Rectal smooth muscle tissue (tissue), 1 donor: ENCODE data around the gene AHCTF1.
"Not testable (repeated sequence)": the region's sequence is repeated elsewhere in the genome, so short reads cannot be mapped to it uniquely, and the experiment has no call there.

Source experiments
- H3K27ac ChIP-seq: one replicate; pipeline ENCODE4 v1.7.0; 2013; ENCODE audit warnings: low read depth, low read length, inconsistent platforms
- H3K27me3 ChIP-seq: one replicate; pipeline ENCODE4 v1.7.0; 2013; ENCODE audit warnings: low read length; ENCODE audit not compliant: control insufficient read depth, insufficient read depth
- H3K36me3 ChIP-seq: one replicate; pipeline ENCODE4 v1.7.0; 2013; ENCODE audit warnings: low read length; ENCODE audit not compliant: control insufficient read depth, insufficient read depth
- H3K4me1 ChIP-seq: one replicate; pipeline ENCODE4 v1.7.0; 2013; ENCODE audit warnings: low read length; ENCODE audit not compliant: control insufficient read depth, insufficient read depth
- H3K4me3 ChIP-seq: one replicate; pipeline ENCODE4 v1.7.0; 2013; ENCODE audit warnings: low read length
- H3K9ac ChIP-seq: one replicate; pipeline ENCODE4 v1.7.0; 2013; ENCODE audit warnings: low read length

The AHCTF1 gene

GRCh38 chr1:246946366-246946765, 14.6 kb upstream of the AHCTF1 start:
- no peak overlapping the region for H3K4me3 ChIP-seq
- H3K36me3 ChIP-seq: no peaks in the 10 kb centered on the region
- H3K9ac ChIP-seq: no peak overlapping the region
- H3K4me1 ChIP-seq: no peaks in the 10 kb centered on the region
- peak overlapping the region; percentile 24 for H3K27ac ChIP-seq
- no peaks in the 10 kb centered on the region for H3K27me3 ChIP-seq

DNA sequence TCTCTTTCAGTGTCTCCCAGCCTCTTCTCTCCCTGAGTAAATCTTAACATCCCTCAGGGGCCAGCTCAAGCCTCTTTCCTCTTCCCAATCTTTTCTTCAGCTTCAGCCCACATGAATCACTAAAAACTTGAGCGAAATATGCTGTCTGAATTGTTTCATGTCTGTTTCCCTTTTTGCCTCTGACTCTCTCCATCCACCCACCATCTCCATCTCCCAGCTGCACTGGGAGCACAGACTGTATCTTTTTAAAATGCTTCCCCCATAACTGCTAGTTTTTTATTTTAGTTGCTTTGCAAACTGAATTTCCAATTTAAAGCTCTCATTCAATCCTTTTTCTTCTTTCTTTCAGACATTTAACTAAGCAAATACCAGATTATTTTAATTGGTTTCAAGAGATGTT, 3.0 kb upstream of the AHCTF1 start:
- Histone ChIP-seq H3K4me1 (no peaks in the 10 kb centered on the region), H3K27me3 (no peaks in the 10 kb centered on the region), H3K36me3 (no peaks in the 10 kb centered on the region), H3K9ac (no peak overlapping the region), H3K4me3 (no peak overlapping the region), H3K27ac (no peak overlapping the region)

GRCh38 chr1:246933893-246934292, 2.1 kb upstream of the AHCTF1 start:
- Histone ChIP-seq H3K4me1 (no peaks in the 10 kb centered on the region), H3K4me3 (no peak overlapping the region), H3K9ac (no peak overlapping the region), H3K27me3 (no peaks in the 10 kb centered on the region), H3K36me3 (no peaks in the 10 kb centered on the region), H3K27ac (no peak overlapping the region)

- H3K36me3 ChIP-seq: no peaks in the 10 kb centered on the region
- H3K4me1 ChIP-seq: no peaks in the 10 kb centered on the region
- H3K27ac ChIP-seq: no peak overlapping the region
- no peak overlapping the region for H3K9ac ChIP-seq
- no peaks in the 10 kb centered on the region for H3K27me3 ChIP-seq
- peak overlapping the region; percentile 80 for H3K4me3 ChIP-seq
These were observed 585 bp upstream of the AHCTF1 start for GRCh38 chr1:246932366-246932700.

DNA sequence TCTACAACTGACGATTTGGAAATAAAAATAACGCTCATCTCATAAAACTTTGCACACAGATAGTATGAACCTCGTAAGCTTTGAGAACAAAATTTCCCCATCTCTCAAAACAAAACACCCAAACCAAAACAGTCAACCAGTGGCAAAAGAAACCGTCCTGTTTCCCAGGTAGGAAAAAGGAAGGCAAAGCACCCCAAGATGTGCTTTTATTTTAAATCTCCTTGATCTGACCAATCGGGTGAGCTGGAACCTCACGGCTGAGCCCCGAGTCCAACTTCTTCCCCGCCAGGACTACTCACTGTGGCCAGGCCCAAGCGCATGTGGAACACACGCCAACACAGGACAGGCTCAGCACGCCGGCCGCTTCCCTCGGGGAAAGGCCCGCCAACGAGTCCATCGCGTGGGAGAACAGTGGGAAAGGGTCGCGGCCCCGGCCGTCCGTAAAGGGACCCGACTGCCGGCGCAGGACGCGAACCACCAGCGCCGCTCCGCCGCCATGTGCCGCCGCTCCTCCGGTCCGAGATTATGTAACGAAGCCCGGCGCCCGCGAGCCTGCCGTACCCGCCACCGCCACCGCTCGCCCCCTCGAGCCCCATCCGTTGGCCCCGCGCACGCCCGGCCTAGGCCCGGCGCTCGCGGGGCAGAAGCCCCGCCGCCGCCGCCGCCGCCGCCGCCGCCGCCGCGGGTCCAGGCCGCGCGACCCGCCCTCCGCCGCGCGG, 759 bp downstream of the AHCTF1 start:
- H3K27ac ChIP-seq: peak overlapping the region; percentile 92
- no peaks in the 10 kb centered on the region for H3K4me1 ChIP-seq
- H3K4me3 ChIP-seq: peak overlapping the region; percentile 94
- no peaks in the 10 kb centered on the region for H3K27me3 ChIP-seq
- H3K9ac ChIP-seq: peak overlapping the region; percentile 80
- H3K36me3 ChIP-seq: no peaks in the 10 kb centered on the region

DNA sequence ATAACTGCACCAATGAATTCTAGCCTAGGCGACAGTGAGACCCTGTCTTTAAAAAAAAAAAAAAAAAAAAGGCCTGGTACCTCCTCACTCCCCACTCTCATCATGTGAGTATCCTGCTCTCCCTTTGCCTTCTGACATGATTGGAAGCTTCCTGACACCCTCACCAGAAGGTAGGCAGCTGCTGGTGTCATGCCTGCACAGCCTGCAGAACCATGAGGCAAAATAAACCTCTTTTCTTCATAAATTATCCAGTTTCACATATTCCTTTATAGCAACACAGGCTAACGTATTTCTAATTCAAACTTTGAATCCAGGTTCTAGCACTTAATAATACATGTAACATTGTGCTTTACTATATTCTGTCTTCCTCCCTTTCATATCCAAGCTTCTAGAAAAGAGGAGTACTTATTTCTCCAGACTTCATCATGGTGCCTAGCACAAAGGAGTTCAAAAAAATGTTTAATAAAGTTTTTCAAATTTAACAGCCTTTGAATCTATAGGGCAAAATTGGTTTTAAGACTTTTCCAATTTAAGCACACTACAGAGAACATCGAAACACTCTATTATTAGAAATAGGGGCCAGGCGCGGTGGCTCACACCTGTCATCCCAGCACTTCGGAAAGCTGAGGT, 5.6 kb downstream of the AHCTF1 start:
- H3K9ac ChIP-seq: no peak overlapping the region
- H3K27me3 ChIP-seq: no peaks in the 10 kb centered on the region
- H3K36me3 ChIP-seq: no peaks in the 10 kb centered on the region
- no peak overlapping the region for H3K27ac ChIP-seq
- H3K4me3 ChIP-seq: no peak overlapping the region
- H3K4me1 ChIP-seq: peaks cover 6% of the 10 kb centered on the region

GRCh38 chr1:246923900-246924299, 7.8 kb downstream of the AHCTF1 start:
- Histone ChIP-seq H3K27me3 (no peaks in the 10 kb centered on the region), H3K36me3 (no peaks in the 10 kb centered on the region), H3K4me3 (no peak overlapping the region), H3K4me1 (peaks cover 6% of the 10 kb centered on the region), H3K27ac (no peak overlapping the region), H3K9ac (no peak overlapping the region)

DNA sequence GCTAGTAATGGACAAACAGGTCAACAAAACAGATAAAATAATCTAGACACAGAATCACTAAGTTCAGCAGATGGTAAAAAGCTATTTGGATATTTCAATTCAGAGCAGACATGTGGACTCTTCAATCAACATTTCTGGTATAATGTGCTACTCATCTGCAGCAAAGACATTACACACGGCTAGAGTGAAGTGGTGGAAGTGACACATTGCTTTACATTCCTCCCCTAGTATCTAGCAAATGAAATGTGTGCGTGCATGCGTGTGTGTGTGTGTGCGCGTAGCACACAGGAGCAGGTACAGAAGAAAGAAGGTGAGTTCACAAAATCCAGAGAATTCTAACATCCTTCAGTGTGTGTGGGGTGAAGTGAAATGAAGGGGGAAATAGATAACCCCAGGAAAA, 8.3 kb downstream of the AHCTF1 start:
- Histone ChIP-seq H3K36me3 (no peaks in the 10 kb centered on the region), H3K27ac (no peak overlapping the region), H3K4me1 (peaks cover 6% of the 10 kb centered on the region), H3K27me3 (no peaks in the 10 kb centered on the region), H3K9ac (no peak overlapping the region), H3K4me3 (no peak overlapping the region)

DNA sequence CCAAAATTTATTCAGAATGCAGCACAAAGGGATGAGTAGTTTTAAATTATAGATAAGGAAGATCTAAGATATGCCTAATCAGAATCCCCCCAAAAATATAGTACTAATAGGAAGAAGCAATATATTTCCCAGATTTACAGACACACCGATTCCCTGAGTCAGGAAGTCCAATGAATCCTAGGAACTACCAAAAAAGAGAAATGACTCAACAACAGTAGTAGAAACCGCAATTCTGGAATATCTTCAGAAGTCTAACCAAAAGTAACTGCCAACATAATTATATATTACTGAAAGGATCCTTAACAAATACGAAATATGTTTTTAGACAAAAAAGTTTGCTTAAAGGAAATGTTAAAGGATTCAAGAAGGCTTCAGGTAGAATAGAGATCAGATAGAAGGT, 10.3 kb downstream of the AHCTF1 start:
- Histone ChIP-seq H3K4me3 (no peak overlapping the region), H3K4me1 (peaks cover 6% of the 10 kb centered on the region), H3K9ac (no peak overlapping the region), H3K27me3 (no peaks in the 10 kb centered on the region), H3K36me3 (no peaks in the 10 kb centered on the region), H3K27ac (no peak overlapping the region)

DNA sequence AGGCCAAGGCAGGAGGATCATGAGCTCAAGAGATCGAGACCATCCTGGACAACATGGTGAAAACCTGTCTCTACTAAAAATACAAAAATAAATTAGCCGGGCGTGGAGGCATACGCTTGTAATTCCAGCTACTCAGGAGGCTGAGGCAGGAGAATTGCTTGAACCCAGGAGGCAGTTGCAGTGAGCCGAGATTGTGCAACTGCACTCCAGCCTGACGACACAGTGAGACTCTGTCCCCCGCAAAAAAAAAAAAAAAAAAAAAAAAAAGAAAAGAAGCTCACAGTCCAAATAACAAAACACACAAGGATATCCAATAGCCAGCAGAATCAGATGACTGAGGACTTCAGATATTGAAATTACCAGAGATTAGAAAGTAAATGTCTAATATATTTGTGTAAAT, 11.8 kb downstream of the AHCTF1 start:
- Histone ChIP-seq H3K27ac (no peak overlapping the region), H3K4me3 (no peak overlapping the region), H3K36me3 (no peaks in the 10 kb centered on the region), H3K9ac (no peak overlapping the region), H3K27me3 (no peaks in the 10 kb centered on the region), H3K4me1 (peaks cover 6% of the 10 kb centered on the region)

- H3K27ac ChIP-seq, H3K36me3 ChIP-seq, H3K27me3 ChIP-seq, H3K4me1 ChIP-seq, H3K9ac ChIP-seq, H3K4me3 ChIP-seq: not testable (repeated sequence)
These were observed 15.5 kb downstream of the AHCTF1 start for GRCh38 chr1:246916026-246916923.

GRCh38 chr1:246907472-246907871, 24.3 kb downstream of the AHCTF1 start:
- H3K27me3 ChIP-seq: no peaks in the 10 kb centered on the region
- no peaks in the 10 kb centered on the region for H3K4me1 ChIP-seq
- H3K36me3 ChIP-seq: peaks cover 6% of the 10 kb centered on the region
- H3K4me3 ChIP-seq: no peak overlapping the region
- H3K27ac ChIP-seq: no peak overlapping the region
- no peak overlapping the region for H3K9ac ChIP-seq
